Activated naive CD8-positive, alpha-beta T cell treated with anti-CD3 and anti-CD28 coated beads, Interleukin-2, amount 50 U/mL, for 24 hours (primary cell): ENCODE data around the gene FBN2.

Source experiments
- ATAC-seq: fragments of 150-1000 bp; cut with Tn5 transposase; one replicate; pipeline ENCODE4 v1.10.0; 2021
- DNase-seq: peaks from one replicate; pipeline ENCODE4 v3.0.0; 2021
- H3K27ac Mint-ChIP-seq: one replicate; pipeline ENCODE4 v1.8.0; 2021; ENCODE audit warnings: mild to moderate bottlenecking, mixed read lengths
- H3K27me3 Mint-ChIP-seq: one replicate; pipeline ENCODE4 v1.8.0; 2021; ENCODE audit warnings: mixed read lengths
- H3K36me3 Mint-ChIP-seq: one replicate; pipeline ENCODE4 v1.8.0; 2021; ENCODE audit warnings: low read depth, mixed read lengths
- H3K4me1 Mint-ChIP-seq: one replicate; pipeline ENCODE4 v1.8.0; 2021; ENCODE audit warnings: mixed read lengths
- H3K4me3 Mint-ChIP-seq: one replicate; pipeline ENCODE4 v1.8.0; 2021; ENCODE audit warnings: mild to moderate bottlenecking, moderate library complexity, mixed read lengths
- H3K9me3 Mint-ChIP-seq: one replicate; pipeline ENCODE4 v1.8.0; 2021; ENCODE audit warnings: mixed read lengths

Gene FBN2

GRCh38 chr5:128441941-128442350, 96.1 kb downstream of the FBN2 start:
- H3K9me3 Mint-ChIP-seq: peaks cover 9% of the 10 kb centered on the region
- ATAC-seq: no peak
- H3K4me1 Mint-ChIP-seq: no peaks in the 10 kb centered on the region
- no peaks in the 10 kb centered on the region for H3K27me3 Mint-ChIP-seq
- no peak for DNase-seq
- no peak overlapping the region for H3K27ac Mint-ChIP-seq
- no peaks in the 10 kb centered on the region for H3K36me3 Mint-ChIP-seq
- no peak overlapping the region for H3K4me3 Mint-ChIP-seq

- no peak for DNase-seq
- Mint-ChIP-seq H3K27me3 (no peaks in the 10 kb centered on the region), H3K4me3 (no peak overlapping the region), H3K27ac (no peak overlapping the region), H3K4me1 (no peaks in the 10 kb centered on the region), H3K36me3 (no peaks in the 10 kb centered on the region), H3K9me3 (peaks cover 5% of the 10 kb centered on the region)
- no peak for ATAC-seq
These were observed 96.9 kb downstream of the FBN2 start for GRCh38 chr5:128441165-128441564.

GRCh38 chr5:128436749-128437188, 101.3 kb downstream of the FBN2 start:
- H3K4me1 Mint-ChIP-seq: no peaks in the 10 kb centered on the region
- no peak overlapping the region for H3K4me3 Mint-ChIP-seq
- no peaks in the 10 kb centered on the region for H3K36me3 Mint-ChIP-seq
- H3K27me3 Mint-ChIP-seq: no peaks in the 10 kb centered on the region
- no peak overlapping the region for H3K27ac Mint-ChIP-seq
- DNase-seq: no peak
- no peaks in the 10 kb centered on the region for H3K9me3 Mint-ChIP-seq
- ATAC-seq: no peak

- no peak for ATAC-seq
- no peaks in the 10 kb centered on the region for H3K36me3 Mint-ChIP-seq
- no peaks in the 10 kb centered on the region for H3K9me3 Mint-ChIP-seq
- no peaks in the 10 kb centered on the region for H3K4me1 Mint-ChIP-seq
- H3K27me3 Mint-ChIP-seq: no peaks in the 10 kb centered on the region
- H3K27ac Mint-ChIP-seq: no peak overlapping the region
- H3K4me3 Mint-ChIP-seq: no peak overlapping the region
- no peak for DNase-seq
These were observed 102.2 kb downstream of the FBN2 start for GRCh38 chr5:128435861-128436260.

GRCh38 chr5:128434993-128435392, 103.1 kb downstream of the FBN2 start:
- Mint-ChIP-seq H3K36me3 (no peaks in the 10 kb centered on the region), H3K4me1 (no peaks in the 10 kb centered on the region), H3K27ac (no peak overlapping the region), H3K27me3 (no peaks in the 10 kb centered on the region), H3K4me3 (no peak overlapping the region), H3K9me3 (no peaks in the 10 kb centered on the region)
- DNase-seq (no peak), ATAC-seq (no peak)

DNA sequence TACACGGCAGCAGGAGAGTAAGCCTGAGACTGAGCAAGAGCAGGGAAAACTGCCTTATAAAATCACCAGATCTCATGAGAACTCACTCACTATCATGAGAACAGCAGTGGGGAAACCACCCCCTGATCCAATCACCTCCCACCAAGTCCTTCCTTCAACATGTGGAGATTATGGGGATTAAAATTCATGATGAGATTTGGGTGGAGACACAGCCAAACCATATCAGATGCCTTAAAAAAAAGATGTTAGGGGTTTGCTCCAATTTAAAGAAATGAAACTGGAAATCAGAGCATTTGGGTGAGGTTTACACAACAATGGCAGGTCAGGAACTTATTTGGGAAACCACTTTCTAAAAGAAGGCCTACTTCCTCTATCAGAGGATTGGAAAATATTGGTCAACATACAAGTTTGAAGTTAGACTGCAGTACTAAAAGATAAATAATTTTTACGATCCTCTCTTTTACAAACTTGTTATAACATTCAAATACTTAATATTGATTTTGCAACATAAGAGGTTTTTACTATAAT, 105.1 kb downstream of the FBN2 start:
- H3K4me1 Mint-ChIP-seq: no peaks in the 10 kb centered on the region
- H3K27me3 Mint-ChIP-seq: no peaks in the 10 kb centered on the region
- DNase-seq: no peak
- H3K27ac Mint-ChIP-seq: no peak overlapping the region
- H3K9me3 Mint-ChIP-seq: no peaks in the 10 kb centered on the region
- ATAC-seq: no peak
- H3K4me3 Mint-ChIP-seq: no peak overlapping the region
- H3K36me3 Mint-ChIP-seq: no peaks in the 10 kb centered on the region

- Mint-ChIP-seq H3K27ac (no peak overlapping the region), H3K4me1 (no peaks in the 10 kb centered on the region), H3K9me3 (no peaks in the 10 kb centered on the region), H3K27me3 (no peaks in the 10 kb centered on the region), H3K4me3 (no peak overlapping the region), H3K36me3 (no peaks in the 10 kb centered on the region)
- DNase-seq (no peak), ATAC-seq (no peak)
These were observed 110.1 kb downstream of the FBN2 start for GRCh38 chr5:128427921-128428320.

GRCh38 chr5:128426090-128426534, 111.9 kb downstream of the FBN2 start:
- DNase-seq: no peak
- Mint-ChIP-seq H3K27ac (no peak overlapping the region), H3K4me3 (no peak overlapping the region), H3K27me3 (no peaks in the 10 kb centered on the region), H3K36me3 (no peaks in the 10 kb centered on the region), H3K4me1 (no peaks in the 10 kb centered on the region), H3K9me3 (no peaks in the 10 kb centered on the region)
- no peak for ATAC-seq

GRCh38 chr5:128424646-128425045, 113.4 kb downstream of the FBN2 start:
- DNase-seq: no peak
- Mint-ChIP-seq H3K27ac (no peak overlapping the region), H3K9me3 (no peaks in the 10 kb centered on the region), H3K36me3 (no peaks in the 10 kb centered on the region), H3K4me1 (no peaks in the 10 kb centered on the region), H3K4me3 (no peak overlapping the region), H3K27me3 (no peaks in the 10 kb centered on the region)
- ATAC-seq: no peak

DNA sequence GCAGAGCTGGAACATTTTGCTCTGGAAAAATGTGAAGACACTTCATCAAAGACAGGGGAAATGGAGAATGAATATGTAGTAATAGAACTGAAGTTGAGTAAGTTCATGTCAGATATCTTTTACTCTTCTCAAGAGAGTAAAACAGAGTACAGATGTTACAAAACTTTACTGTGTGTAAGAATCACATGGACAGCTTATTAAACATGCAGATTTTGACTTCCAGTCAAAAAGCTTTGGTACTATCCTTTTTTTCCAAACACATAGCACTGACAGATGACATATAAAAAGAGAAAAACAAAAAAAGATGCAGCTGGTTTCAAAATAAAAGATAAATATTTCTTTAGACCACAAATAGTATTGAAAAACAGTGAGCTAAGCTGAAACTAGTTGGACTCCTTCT, 115.4 kb downstream of the FBN2 start:
- DNase-seq (no peak), ATAC-seq (no peak)
- Mint-ChIP-seq H3K4me1 (no peaks in the 10 kb centered on the region), H3K9me3 (peaks cover 10% of the 10 kb centered on the region), H3K36me3 (no peaks in the 10 kb centered on the region), H3K27me3 (no peaks in the 10 kb centered on the region), H3K4me3 (no peak overlapping the region), H3K27ac (no peak overlapping the region)

GRCh38 chr5:128414469-128414868, 123.6 kb downstream of the FBN2 start:
- Mint-ChIP-seq H3K27ac (no peak overlapping the region), H3K36me3 (no peaks in the 10 kb centered on the region), H3K4me1 (no peaks in the 10 kb centered on the region), H3K4me3 (no peak overlapping the region), H3K27me3 (no peaks in the 10 kb centered on the region), H3K9me3 (peaks cover 19% of the 10 kb centered on the region)
- ATAC-seq (no peak), DNase-seq (no peak)

DNA sequence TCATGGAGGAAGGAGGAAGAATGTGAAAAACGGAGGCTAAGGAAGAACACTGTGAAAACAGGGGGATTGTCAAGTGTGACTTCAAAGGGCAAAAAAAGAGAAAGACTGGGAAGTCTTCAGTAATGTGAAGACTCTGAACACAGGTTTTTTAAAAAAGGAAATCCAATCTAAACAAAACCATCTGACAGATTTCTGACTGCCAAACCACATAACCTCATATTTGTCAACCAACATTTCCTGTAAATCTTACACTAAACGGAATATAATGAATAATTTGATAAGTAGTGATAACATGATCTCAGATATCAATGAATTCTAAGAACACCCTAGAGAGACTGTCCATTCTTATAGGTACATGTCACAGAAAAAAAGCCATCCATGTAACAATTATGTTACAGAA, 124.7 kb downstream of the FBN2 start:
- Mint-ChIP-seq H3K27ac (no peak overlapping the region), H3K4me3 (no peak overlapping the region), H3K9me3 (peaks cover 17% of the 10 kb centered on the region), H3K36me3 (no peaks in the 10 kb centered on the region), H3K4me1 (no peaks in the 10 kb centered on the region), H3K27me3 (no peaks in the 10 kb centered on the region)
- ATAC-seq (no peak), DNase-seq (no peak)

DNA sequence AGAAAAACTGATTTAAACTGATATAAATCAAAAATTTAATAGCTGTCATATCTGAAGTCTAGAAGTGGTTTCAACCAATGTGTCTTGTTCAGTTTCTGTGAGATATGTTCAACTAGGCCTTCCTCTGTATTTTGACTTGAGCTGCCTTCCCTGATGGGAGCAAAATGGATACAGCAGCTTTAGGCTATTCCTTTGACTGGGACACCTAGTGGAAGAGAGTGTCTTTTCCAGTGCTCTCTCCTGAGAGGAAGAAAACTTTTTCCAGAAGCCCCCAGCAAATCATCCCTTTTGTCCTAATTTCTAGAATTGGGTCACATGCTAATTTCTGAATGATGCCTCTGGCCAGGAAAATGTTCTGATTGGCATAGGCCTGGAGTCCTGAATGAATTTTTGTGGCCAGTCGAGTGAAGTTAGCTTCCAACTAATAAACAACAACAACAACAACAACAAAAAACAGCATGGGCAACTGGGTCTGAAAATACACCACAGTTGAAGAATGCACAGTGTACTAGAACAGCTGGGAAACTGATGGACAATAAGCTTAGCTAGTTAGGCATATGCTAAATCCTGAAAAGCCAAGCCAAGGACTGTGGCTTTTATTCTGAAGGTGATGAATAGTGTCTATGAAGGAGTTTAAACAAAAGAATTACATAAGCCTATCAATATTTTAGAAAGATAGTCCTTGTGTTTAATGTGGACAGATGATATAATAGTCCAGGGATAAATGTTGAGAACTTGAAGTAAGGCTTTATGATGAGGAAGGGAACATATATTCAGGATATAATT, 125.7 kb downstream of the FBN2 start:
- ATAC-seq (no peak), DNase-seq (no peak)
- Mint-ChIP-seq H3K27me3 (no peaks in the 10 kb centered on the region), H3K4me1 (no peaks in the 10 kb centered on the region), H3K4me3 (no peak overlapping the region), H3K36me3 (no peaks in the 10 kb centered on the region), H3K9me3 (peaks cover 9% of the 10 kb centered on the region), H3K27ac (no peak overlapping the region)

GRCh38 chr5:128409166-128409800, 128.8 kb downstream of the FBN2 start:
- Mint-ChIP-seq H3K4me1 (no peaks in the 10 kb centered on the region), H3K27me3 (no peaks in the 10 kb centered on the region), H3K36me3 (no peaks in the 10 kb centered on the region), H3K27ac (no peak overlapping the region), H3K9me3 (peaks cover 4% of the 10 kb centered on the region), H3K4me3 (no peak overlapping the region)
- ATAC-seq (no peak), DNase-seq (no peak)

- DNase-seq (no peak), ATAC-seq (no peak)
- Mint-ChIP-seq H3K4me3 (no peak overlapping the region), H3K4me1 (no peaks in the 10 kb centered on the region), H3K36me3 (no peaks in the 10 kb centered on the region), H3K9me3 (no peaks in the 10 kb centered on the region), H3K27ac (no peak overlapping the region), H3K27me3 (no peaks in the 10 kb centered on the region)
These were observed 129.4 kb downstream of the FBN2 start for GRCh38 chr5:128408622-128409021.
